Hematopoietic multipotent progenitor cell (in vitro differentiated cells): ENCODE measurements around the gene SLC12A5. TPM values are rescaled to one million over a fixed set of nuclear protein-coding genes. Genes with fewer than 3 reads are reported as not detected.

ENCODE experiments used
- DNase-seq, 3 donors: peaks; one replicate each; pipeline ENCODE4 v3.0.0-alpha.2; 2011 to 2015; ENCODE audit warnings: low read depth in 2 of 3, low spot score in 2 of 3
- total RNA-seq: library from RNA; depleted of rRNA; stranded (reverse); fragments of >200 nt; gene quantifications from one replicate; pipeline ENCODE4 v1.2.3, GENCODE V29; 2012

SLC12A5 gene
- total RNA-seq, 1 donor = 1.9 TPM

DNA sequence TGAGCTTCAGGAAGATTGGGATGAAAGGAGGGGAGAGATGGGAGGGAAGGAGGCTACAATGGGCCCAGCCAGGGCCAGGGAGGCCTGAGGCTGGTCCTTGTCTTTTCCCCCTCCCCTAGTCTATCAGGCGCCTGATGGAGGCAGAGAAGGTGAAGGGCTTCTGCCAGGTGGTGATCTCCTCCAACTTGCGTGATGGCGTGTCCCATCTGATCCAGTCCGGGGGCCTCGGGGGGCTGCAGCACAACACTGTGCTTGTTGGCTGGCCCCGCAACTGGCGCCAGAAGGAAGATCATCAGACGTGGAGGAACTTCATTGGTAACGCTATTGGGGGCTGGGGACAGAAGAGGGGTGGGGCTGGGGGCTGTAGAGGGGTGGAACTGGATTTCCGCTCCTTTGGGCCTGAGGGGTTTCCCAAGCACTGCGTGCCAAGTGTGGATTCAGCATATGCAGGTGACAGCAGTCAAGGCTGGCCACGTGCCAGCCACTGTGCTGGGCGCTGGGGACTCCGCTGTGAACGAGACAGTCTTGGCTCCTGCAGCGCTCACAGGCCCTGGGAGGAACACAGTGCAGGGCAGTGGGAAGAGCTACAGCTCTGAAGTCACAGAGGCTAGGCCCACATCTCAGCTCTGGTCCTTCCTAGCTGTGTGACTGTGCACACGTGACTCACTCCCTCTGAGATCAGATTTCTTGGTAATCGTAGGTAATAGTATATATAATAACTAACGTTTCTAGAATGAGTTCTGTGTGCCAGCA, 22.7 kb downstream of the SLC12A5 start:
- DNase-seq = no peak

GRCh38 chr20:46053416-46053815, 24.4 kb downstream of the SLC12A5 start:
- no peak for DNase-seq

DNA sequence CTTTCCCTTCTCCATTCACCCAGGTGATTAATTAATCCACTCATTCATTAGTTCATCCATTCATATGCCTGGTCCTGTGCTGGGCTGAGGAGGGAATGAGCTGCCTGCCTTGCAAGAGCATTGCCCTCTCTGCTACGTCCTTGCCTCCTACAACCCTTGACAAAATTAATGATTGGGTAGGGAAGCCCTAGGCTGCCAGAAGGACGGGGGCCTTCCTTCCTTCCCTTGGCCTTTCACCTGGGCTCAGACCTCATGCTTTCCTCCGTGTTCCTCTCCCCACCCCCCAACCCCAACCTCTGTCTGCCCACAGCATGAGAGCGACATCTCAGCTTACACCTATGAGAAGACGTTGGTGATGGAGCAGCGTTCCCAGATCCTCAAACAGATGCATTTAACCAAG, 25.6 kb downstream of the SLC12A5 start:
- DNase-seq = no peak

DNA sequence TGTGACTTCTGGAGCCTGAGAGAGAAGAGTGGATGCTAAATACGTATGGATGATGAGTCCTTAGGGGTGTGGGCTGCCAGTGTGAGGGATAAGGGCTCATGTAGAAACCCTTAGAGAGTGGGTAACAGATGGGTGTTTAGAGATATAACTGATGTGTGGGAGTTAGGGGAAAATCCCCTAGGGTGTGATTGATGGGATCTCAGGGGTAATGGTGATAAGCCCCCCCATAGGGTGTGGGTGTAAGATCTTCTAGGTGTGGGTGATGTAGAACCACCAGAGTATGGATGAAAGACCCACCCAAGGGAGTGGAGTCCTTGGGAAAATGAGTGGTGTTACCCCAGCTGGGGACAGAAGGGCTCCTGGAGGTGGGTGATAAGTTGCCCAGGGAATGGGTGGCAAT, 26.3 kb downstream of the SLC12A5 start:
- no peak for DNase-seq

DNA sequence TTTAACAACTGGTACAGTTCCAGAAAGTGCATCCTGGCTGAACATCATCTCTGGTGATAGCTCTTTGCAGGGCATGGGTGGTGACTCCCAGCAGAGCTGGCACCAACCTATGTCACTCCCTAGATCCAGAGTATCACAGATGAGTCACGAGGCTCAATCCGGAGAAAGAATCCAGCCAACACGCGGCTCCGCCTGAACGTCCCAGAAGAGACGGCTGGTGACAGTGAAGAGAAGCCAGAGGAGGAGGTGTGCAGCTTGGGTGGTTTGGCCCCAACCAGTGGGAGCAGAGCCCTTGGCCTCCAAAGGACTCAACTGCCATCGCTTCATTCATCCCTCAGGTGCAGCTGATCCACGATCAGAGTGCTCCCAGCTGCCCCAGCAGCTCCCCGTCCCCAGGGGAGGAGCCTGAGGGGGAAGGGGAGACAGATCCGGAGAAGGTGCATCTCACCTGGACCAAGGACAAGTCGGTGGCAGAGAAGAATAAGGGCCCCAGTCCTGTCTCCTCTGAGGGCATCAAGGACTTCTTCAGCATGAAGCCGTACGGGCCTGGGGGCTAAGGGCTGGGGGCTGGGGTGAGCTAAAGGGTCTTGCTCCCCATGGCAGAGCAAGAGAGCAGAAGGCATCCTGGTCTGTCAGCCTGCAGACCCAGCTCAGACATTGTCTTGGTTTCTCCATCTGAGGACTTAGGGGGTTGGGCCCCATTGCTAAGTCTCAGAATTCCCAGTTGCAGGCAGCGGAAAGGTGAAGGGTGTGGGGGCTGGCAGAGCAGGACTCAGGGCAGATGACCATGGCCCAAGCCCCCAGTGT, 27.2 kb downstream of the SLC12A5 start:
- no peak for DNase-seq

- peak in 2 of 3 donors; percentile 45 to 67 for DNase-seq
Measured at GRCh38 chr20:46056970-46057855, 28.2 kb downstream of the SLC12A5 start.

GRCh38 chr20:46057856-46058598, 29.0 kb downstream of the SLC12A5 start:
- peak in 1 of 3 donors; percentile 45 for DNase-seq

DNA sequence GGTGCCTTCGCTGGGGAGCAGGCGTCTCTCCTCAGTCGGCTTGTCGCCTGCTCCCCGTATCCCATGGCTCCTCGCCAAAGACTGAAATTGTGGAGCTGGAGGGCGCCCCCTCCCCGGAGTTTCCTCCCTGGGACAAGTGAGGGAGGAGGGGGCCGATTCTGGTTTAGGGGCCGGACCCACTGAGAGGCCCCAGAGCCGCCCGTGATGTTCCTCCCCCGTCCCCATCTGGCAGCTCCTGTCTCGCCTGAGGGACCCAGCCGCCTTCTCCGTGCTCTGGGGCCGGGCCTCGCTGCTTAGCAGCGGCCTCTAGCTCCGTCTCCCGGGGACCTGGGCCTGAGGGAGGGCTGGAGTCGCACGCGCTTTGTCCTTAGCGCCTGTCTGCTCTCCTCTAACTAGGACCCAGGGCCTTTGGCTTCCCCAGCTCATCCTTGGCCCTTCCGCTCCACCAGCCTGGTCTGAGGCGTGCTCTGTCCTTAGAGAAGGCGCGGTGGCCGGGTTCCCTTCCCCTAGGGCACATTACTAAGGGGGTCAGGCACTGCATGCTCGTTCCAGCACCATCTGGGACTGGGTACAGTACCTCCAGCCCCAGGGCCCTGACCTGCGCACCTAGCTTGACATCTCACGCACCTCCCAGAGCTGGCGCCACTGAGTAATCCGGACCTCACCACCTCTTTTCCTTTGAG, 29.7 kb downstream of the SLC12A5 start:
- DNase-seq = no peak

GRCh38 chr20:46060301-46060881, 31.4 kb downstream of the SLC12A5 start:
- peak in 1 of 3 donors; percentile 12 for DNase-seq

DNA sequence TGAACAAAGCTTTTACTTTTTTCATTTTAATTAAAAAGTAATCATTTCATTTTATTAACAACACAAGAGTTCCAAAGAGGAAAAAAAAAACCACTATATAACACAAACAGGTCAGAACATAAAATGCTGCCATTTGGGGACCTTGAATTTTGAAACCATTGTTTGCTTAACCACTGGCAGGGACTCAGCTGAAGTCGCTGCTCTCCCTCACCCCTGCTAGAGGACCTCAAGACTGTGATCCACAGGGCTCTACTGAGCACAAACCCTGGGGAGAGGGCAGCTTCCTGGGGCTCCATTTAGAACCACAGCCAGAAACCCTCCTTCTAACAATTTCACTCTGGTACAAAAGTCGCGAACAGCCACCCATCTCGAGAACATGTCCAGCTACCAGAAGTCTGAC, 32.0 kb downstream of the SLC12A5 start:
- DNase-seq = no peak

- no peak for DNase-seq
Measured at GRCh38 chr20:46062151-46062550, 33.1 kb downstream of the SLC12A5 start.

- DNase-seq = no peak
Measured at GRCh38 chr20:46062621-46063020, 33.6 kb downstream of the SLC12A5 start.

- DNase-seq = no peak
Measured at GRCh38 chr20:46063151-46063550, 34.1 kb downstream of the SLC12A5 start.

GRCh38 chr20:46063652-46064054, 34.6 kb downstream of the SLC12A5 start:
- DNase-seq = no peak

- no peak for DNase-seq
Measured at GRCh38 chr20:46065006-46065405, 36.0 kb downstream of the SLC12A5 start.

- DNase-seq = no peak
Measured at GRCh38 chr20:46065691-46066090, 36.7 kb downstream of the SLC12A5 start.

DNA sequence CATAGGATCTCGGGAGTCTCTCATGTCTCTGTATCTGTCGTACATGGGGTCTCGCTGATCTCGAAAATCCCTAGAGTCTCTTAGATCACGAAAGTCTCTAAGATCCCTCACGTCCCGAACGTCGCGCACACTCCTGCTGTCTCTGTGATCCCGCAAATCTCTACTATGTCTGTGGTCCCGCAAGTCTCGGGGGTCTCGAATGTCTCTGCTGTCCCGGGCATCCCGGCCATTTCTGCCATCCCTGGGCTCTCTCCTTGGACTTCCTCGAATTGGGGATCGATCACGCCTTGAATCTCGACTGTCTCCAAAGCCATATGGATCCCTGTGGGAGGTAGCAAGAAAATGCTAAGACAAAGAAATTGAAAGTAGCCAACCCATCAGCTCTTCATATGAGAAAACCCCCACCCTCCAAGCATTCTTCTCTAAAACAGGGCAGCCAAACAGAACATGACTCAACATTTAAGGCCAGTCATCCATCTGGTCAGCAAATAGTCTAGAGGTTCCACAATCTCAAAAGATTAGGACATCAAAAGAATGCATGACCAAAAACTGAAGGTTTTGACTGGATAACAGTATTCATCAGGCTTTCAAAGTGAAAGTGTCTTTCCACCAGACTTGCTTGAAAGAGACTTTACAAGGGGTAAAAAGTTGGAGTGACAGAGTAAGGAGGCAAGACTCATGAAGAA, 41.3 kb downstream of the SLC12A5 start:
- DNase-seq = no peak

DNA sequence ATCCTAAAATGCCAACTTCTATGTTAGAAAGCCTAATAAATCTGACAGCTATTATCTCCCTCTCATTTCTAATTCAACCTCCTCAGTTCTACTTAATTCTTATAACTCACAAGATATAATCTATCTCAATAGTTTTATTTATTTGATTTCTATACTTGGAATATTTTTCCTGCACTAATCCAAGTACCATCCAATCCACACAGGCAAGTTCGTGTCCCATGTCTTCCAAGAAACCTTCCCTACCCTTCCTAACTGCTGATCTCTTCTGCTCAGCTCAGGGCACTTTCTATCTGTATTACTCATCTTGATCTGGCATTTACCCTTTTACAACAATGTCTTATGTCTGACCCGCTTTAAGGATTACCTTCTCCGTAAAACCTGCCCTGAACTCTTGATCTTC, 42.6 kb downstream of the SLC12A5 start:
- no peak for DNase-seq

- no peak for DNase-seq
Measured at GRCh38 chr20:46073024-46073423, 44.0 kb downstream of the SLC12A5 start.
